ENCODE data around the gene PRKAR1B. TPM values are rescaled to one million over a fixed set of nuclear protein-coding genes. Genes with fewer than 3 reads are reported as not detected.

Gene PRKAR1B
- total RNA-seq, 1 experiment from 2014 or later: 24.8 TPM

DNA sequence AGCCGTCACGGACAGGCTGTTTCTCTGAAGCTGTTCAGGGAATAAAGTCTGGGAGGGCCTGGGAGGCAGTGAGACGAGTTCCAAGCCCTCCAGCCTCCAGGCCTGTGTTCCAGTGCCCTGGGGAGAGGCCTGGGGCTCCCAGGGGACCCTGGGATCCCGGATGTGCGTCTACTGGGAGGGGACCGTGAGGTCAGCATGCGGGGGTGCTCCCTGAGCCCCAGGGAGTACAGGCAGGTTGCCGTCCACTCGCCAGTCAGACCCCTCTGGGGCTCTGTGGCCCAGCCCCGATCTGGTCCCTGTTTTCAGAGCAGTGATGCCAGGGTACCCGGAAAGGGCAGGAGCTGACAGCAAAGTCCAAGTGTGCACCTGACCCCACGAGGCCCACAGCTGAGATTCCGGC, 81.5 kb downstream of the PRKAR1B start:
- no peak overlapping the region for H3K27ac Mint-ChIP-seq (ENCODE audit: unreplicated experiment)
- intact Hi-C loops (cut with micrococcal nuclease; ENCODE audit: unreplicated experiment): no loop called here
- peaks cover 5% of the 10 kb centered on the region for H3K4me1 Mint-ChIP-seq (ENCODE audit: low read depth, unreplicated experiment)
- no peak for DNase-seq
- H3K27me3 Mint-ChIP-seq (ENCODE audit: unreplicated experiment): peaks cover 7% of the 10 kb centered on the region
- H3K36me3 Mint-ChIP-seq (ENCODE audit: insufficient read depth, unreplicated experiment): no peaks in the 10 kb centered on the region
- CTCF ChIA-PET: no interaction called here
- no peak overlapping the region for H3K4me3 Mint-ChIP-seq (ENCODE audit: low read depth, unreplicated experiment)
- no TSS peak for BruUV-seq (replicated peaks)
- no peaks in the 10 kb centered on the region for H3K9me3 Mint-ChIP-seq (ENCODE audit: low read depth, unreplicated experiment)
- TF ChIP-seq CTCF (IDR thresholded peaks at IDR 0.05; ENCODE audit: unreplicated experiment): no peak

DNA sequence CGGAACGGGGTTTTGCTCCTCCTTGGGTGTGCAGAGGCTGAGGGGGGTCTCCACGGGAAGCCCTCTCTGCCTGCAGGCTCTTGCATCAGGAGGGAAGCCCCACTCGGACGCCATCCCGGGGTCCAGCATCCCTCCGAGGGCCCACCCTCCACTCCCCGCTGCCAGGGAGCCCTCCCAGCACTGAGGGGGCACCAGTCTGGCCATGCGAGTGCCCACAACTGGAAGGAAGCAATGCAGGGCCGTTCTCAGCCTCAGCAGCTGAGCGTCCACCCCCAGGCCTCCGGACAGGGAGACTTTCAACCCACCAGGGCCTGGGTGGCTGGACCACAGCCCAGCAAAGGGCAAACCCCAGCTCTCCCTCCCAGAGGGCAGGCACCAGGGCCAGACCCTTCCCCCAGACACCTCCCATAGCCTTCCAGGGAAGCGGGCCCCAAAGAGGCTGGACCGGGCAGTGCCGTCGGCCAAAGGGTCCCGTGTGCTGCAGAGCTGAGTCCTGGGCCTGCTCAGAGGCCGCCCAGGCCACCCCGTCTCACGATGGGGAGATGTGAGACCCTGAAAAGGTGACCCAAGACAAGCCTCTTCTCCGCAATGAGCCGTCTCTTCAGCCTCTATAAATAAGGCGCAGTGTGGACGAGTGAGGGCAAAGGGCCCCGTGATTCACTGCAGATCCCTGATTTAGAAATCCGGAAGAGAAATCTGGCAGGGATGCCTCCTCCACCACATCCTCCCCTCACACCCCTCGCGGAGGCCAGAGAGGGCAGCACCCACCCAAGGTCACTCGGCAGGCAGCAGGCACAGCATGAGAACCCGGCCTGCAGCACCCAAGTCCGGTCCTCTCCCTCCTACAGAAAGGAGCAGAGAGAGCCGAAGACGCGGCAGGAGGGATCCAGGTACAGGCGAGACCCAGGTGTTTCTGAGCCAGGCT, 82.4 kb downstream of the PRKAR1B start:
- no peaks in the 10 kb centered on the region for H3K36me3 Mint-ChIP-seq (ENCODE audit: insufficient read depth, unreplicated experiment)
- H3K27me3 Mint-ChIP-seq (ENCODE audit: unreplicated experiment): peaks cover 12% of the 10 kb centered on the region
- no peak for DNase-seq
- intact Hi-C loops (cut with micrococcal nuclease; ENCODE audit: unreplicated experiment): no loop called here
- BruUV-seq (replicated peaks): no TSS peak
- H3K9me3 Mint-ChIP-seq (ENCODE audit: low read depth, unreplicated experiment): no peaks in the 10 kb centered on the region
- peaks cover 10% of the 10 kb centered on the region for H3K4me1 Mint-ChIP-seq (ENCODE audit: low read depth, unreplicated experiment)
- no peak overlapping the region for H3K4me3 Mint-ChIP-seq (ENCODE audit: low read depth, unreplicated experiment)
- TF ChIP-seq CTCF (IDR thresholded peaks at IDR 0.05; ENCODE audit: unreplicated experiment): no peak
- H3K27ac Mint-ChIP-seq (ENCODE audit: unreplicated experiment): no peak overlapping the region
- CTCF ChIA-PET: no interaction called here

DNA sequence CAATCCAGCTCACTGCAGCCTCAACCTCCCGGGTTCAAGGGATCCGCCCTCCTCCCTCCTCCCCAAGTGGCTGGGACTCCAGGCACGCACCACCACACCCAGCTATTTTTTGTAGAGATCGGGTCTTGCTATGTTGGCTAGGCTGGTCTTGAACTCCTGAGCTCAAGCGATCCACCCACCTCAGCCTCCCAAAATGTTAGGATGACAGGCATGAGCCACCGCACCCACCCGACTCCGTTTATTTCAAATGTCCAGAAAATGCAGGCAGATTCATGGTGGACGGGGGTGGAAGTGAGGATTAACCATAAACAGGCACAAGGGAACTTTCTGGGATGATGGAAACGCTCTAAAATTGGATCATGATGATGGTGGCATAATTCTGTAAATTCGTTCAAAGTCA, 85.1 kb downstream of the PRKAR1B start:
- intact Hi-C loops (cut with micrococcal nuclease; ENCODE audit: unreplicated experiment): no loop called here
- TF ChIP-seq CTCF (IDR thresholded peaks at IDR 0.05; ENCODE audit: unreplicated experiment): no peak
- Mint-ChIP-seq H3K9me3 (ENCODE audit: low read depth, unreplicated experiment) (no peaks in the 10 kb centered on the region), H3K27me3 (ENCODE audit: unreplicated experiment) (peaks cover 23% of the 10 kb centered on the region), H3K27ac (ENCODE audit: unreplicated experiment) (no peak overlapping the region), H3K4me3 (ENCODE audit: low read depth, unreplicated experiment) (no peak overlapping the region), H3K4me1 (ENCODE audit: low read depth, unreplicated experiment) (peaks cover 11% of the 10 kb centered on the region), H3K36me3 (ENCODE audit: insufficient read depth, unreplicated experiment) (no peaks in the 10 kb centered on the region)
- no peak for DNase-seq
- no TSS peak for BruUV-seq (replicated peaks)
- CTCF ChIA-PET: interaction anchor here (0.7 kb wide), 1 partner anchor 29 kb away, joined by 3 read pairs; no protein-coding TSS in a partner anchor

- Mint-ChIP-seq H3K4me1 (ENCODE audit: low read depth, unreplicated experiment) (peaks cover 18% of the 10 kb centered on the region), H3K9me3 (ENCODE audit: low read depth, unreplicated experiment) (no peaks in the 10 kb centered on the region), H3K27me3 (ENCODE audit: unreplicated experiment) (peaks cover 23% of the 10 kb centered on the region), H3K27ac (ENCODE audit: unreplicated experiment) (no peak overlapping the region), H3K4me3 (ENCODE audit: low read depth, unreplicated experiment) (no peak overlapping the region), H3K36me3 (ENCODE audit: insufficient read depth, unreplicated experiment) (peaks cover 7% of the 10 kb centered on the region)
- intact Hi-C loops (cut with micrococcal nuclease; ENCODE audit: unreplicated experiment): no loop called here
- no peak for TF ChIP-seq CTCF (IDR thresholded peaks at IDR 0.05; ENCODE audit: unreplicated experiment)
- DNase-seq: no peak
- no TSS peak for BruUV-seq (replicated peaks)
- CTCF ChIA-PET: no interaction called here
These were observed 85.8 kb downstream of the PRKAR1B start for GRCh38 chr7:641269-641671.
